GM23338 (cell line): ENCODE results near the gene NTF3. TPM values are rescaled to one million over a fixed set of nuclear protein-coding genes. Genes with fewer than 3 reads are reported as not detected.

Source experiments
- ATAC-seq: fragments of 200-7000 bp; cut with Tn5 transposase; 3 replicates; pipeline ENCODE4 v1.9.1; 2020
- DNase-seq: peaks from one replicate; pipeline ENCODE4 v3.0.0-alpha.2; 2015; ENCODE audit warnings: low spot score
- H2AFZ ChIP-seq: fragments of 200-600 bp; sonication (generic); 2 replicates; pipeline ENCODE4 v1.8.0; 2016; ENCODE audit warnings: antibody characterized with exemption, mild to moderate bottlenecking, moderate library complexity
- H3F3A ChIP-seq: fragments of 200-600 bp; sonication (generic); replicated peaks from 2 replicates; pipeline ENCODE4 v1.8.0; 2017; ENCODE audit warnings: antibody characterized with exemption, mixed run types, low read depth
- H3K27ac ChIP-seq: fragments of 200-600 bp; sonication (generic); 2 replicates; pipeline ENCODE4 v1.6.1; 2016; ENCODE audit warnings: low read depth
- H3K27me3 ChIP-seq: fragments of 200-600 bp; sonication (generic); 2 replicates; pipeline ENCODE4 v1.8.0; 2016; ENCODE audit warnings: mild to moderate bottlenecking, mixed run types, moderate library complexity; ENCODE audit not compliant: insufficient read depth
- H3K36me3 ChIP-seq: fragments of 200-600 bp; sonication (generic); 2 replicates; pipeline ENCODE4 v1.8.0; 2016; ENCODE audit warnings: mild to moderate bottlenecking; ENCODE audit not compliant: insufficient read depth
- H3K4me1 ChIP-seq: fragments of 200-600 bp; sonication (generic); 2 replicates; pipeline ENCODE4 v1.8.0; 2016; ENCODE audit warnings: mild to moderate bottlenecking, moderate library complexity; ENCODE audit not compliant: insufficient read depth
- H3K4me2 ChIP-seq: fragments of 200-600 bp; sonication (generic); 2 replicates; pipeline ENCODE4 v1.7.1; 2017; ENCODE audit warnings: mixed run types
- H3K4me3 ChIP-seq: fragments of 200-600 bp; sonication (generic); 2 replicates; pipeline ENCODE4 v1.6.1; 2016; ENCODE audit warnings: mixed run types
- H3K79me2 ChIP-seq: fragments of 200-600 bp; sonication (generic); replicated peaks from 2 replicates; pipeline ENCODE4 v1.8.0; 2017; ENCODE audit warnings: mild to moderate bottlenecking; ENCODE audit not compliant: insufficient read depth
- H3K9me2 ChIP-seq: fragments of 200-600 bp; sonication (generic); 2 replicates; pipeline ENCODE4 v1.8.0; 2017; ENCODE audit not compliant: insufficient read depth
- H4K20me1 ChIP-seq: fragments of 200-600 bp; sonication (generic); replicated peaks from 2 replicates; pipeline ENCODE4 v1.8.0; 2017; ENCODE audit warnings: mild to moderate bottlenecking; ENCODE audit not compliant: insufficient read depth
- H3K27ac Mint-ChIP-seq: 2 replicates; pipeline ENCODE4 v1.8.0; 2020; ENCODE audit warnings: inconsistent platforms, mild to moderate bottlenecking, moderate library complexity, mixed read lengths
- H3K27me3 Mint-ChIP-seq: 3 replicates; pipeline ENCODE4 v1.8.0; 2022; ENCODE audit warnings: low read depth, mild to moderate bottlenecking, moderate library complexity, mixed read lengths, inconsistent platforms; ENCODE audit not compliant: insufficient read depth, poor library complexity
- H3K36me3 Mint-ChIP-seq: 3 replicates; pipeline ENCODE4 v1.8.0; 2021; ENCODE audit warnings: low read depth, mild to moderate bottlenecking, inconsistent platforms, moderate library complexity, mixed read lengths
- H3K4me1 Mint-ChIP-seq: 3 replicates; pipeline ENCODE4 v1.8.0; 2020; ENCODE audit warnings: mild to moderate bottlenecking, inconsistent platforms, mixed read lengths
- H3K4me3 Mint-ChIP-seq: 3 replicates; pipeline ENCODE4 v1.8.0; 2021; ENCODE audit warnings: moderate library complexity, mild to moderate bottlenecking, inconsistent platforms, mixed read lengths
- H3K9me3 Mint-ChIP-seq: 3 replicates; pipeline ENCODE4 v1.8.0; 2020; ENCODE audit warnings: moderate library complexity, mild to moderate bottlenecking, inconsistent platforms, mixed read lengths
- CREB1 ChIP-seq: fragments of 250-450 bp; sonication (Bioruptor Pico); IDR thresholded peaks from 2 replicates; pipeline ENCODE4 v1.5.0; 2020; ENCODE audit warnings: low read depth, mild to moderate bottlenecking, moderate library complexity
- EZH2 ChIP-seq: fragments of 200-600 bp; sonication (generic); IDR thresholded peaks from one replicate; pipeline ENCODE4 v1.8.0; 2017; ENCODE audit warnings: antibody characterized with exemption, mild to moderate bottlenecking, low read depth; ENCODE audit not compliant: unreplicated experiment
- EZH2phosphoT487 ChIP-seq: fragments of 200-600 bp; sonication (generic); IDR thresholded peaks from one replicate; pipeline ENCODE4 v1.8.1; 2018; ENCODE audit warnings: antibody characterized with exemption; ENCODE audit not compliant: unreplicated experiment
- NANOG ChIP-seq: IDR thresholded peaks from 2 replicates; pipeline ENCODE4 v1.6.1; 2016; ENCODE audit warnings: antibody characterized with exemption, borderline replicate concordance
- POLR2AphosphoS5 ChIP-seq: IDR thresholded peaks from 2 replicates; pipeline ENCODE4 v1.6.1; 2016; ENCODE audit warnings: antibody characterized with exemption, low read depth
- ZNF114 ChIP-seq: fragments of 250-450 bp; sonication (Bioruptor Pico); IDR thresholded peaks from 2 replicates; pipeline ENCODE4 v1.5.0; 2020; ENCODE audit warnings: mild to moderate bottlenecking, moderate library complexity
- ZNF331 ChIP-seq: fragments of 250-450 bp; sonication (Bioruptor Pico); IDR thresholded peaks from 2 replicates; pipeline ENCODE4 v1.5.0; 2020; ENCODE audit warnings: low read depth, mild to moderate bottlenecking, moderate library complexity
- polyA plus RNA-seq: library from polyadenylated mRNA; unstranded; fragments of >200 nt; fragmentation: Nextera tagmentation; extraction: Ambion mirVana; gene quantifications from 2 replicates; pipeline ENCODE4 v1.2.1, GENCODE V29; 2016
- total RNA-seq: library from RNA; depleted of rRNA; stranded (reverse); fragments of >200 nt; shearing (Covaris generic); gene quantifications from 2 replicates; pipeline ENCODE4 v1.2.3, GENCODE V29; 2014
- TF ChIP-seq, protein P1 (sequence below), 2 experiments: fragments of 200-600 bp in 1 of 2; sonication (generic) in 1 of 2; conservative IDR thresholded peaks; 2 replicates each; pipeline versions ENCODE4 v1.5.1 to v1.6.1; 2016 to 2017; ENCODE audit warnings: antibody characterized with exemption in 2 of 2, low read depth in 2 of 2, mild to moderate bottlenecking in 2 of 2, moderate library complexity in 1 of 2
- TF ChIP-seq, protein P2 (sequence below): IDR thresholded peaks from one replicate; pipeline ENCODE4 v1.6.1; 2018; ENCODE audit warnings: antibody characterized with exemption; ENCODE audit not compliant: unreplicated experiment
- TF ChIP-seq, protein P3 (sequence below): fragments of 250-450 bp; sonication (Bioruptor Pico); IDR thresholded peaks from 2 replicates; pipeline ENCODE4 v1.5.0; 2020; ENCODE audit warnings: mild to moderate bottlenecking, moderate library complexity
- TF ChIP-seq, protein P4 (sequence below): IDR thresholded peaks from 2 replicates; pipeline ENCODE4 v1.6.1; 2016; ENCODE audit warnings: antibody characterized with exemption

The NTF3 gene
- total and polyA plus RNA-seq, 2 experiments from 2014 or later = 1.2 TPM; not detected in 1

DNA sequence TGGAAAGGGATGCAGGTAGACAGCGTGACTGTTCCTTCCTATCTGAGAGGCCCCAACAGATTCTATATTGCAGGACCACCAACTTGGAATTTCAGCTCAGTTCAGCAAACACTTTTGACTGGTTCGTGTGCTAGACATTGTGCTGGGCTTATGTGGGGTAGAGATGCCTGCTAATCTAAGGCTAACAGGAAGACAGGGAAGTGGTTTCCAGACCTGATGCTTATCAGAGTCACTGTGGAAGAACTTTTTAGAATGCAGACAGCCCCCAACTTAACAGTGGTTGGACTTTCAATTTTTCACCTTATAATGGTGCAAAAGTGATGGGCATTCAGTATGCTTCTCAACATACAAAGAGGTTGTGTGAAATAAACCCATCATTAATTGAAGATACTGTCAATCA is 32.2 kb downstream of the NTF3 start:
- no peak overlapping the region for H3K27ac ChIP-seq

More for the DNA sequence above, 32.2 kb downstream of the NTF3 start:
- Mint-ChIP-seq H3K4me3 (no peak overlapping the region), H3K27ac (no peak overlapping the region), H3K9me3 (no peaks in the 10 kb centered on the region), H3K36me3 (no peaks in the 10 kb centered on the region; the same call in 2 of the 3 replicates), H3K4me1 (peaks cover 11% of the 10 kb centered on the region), H3K27me3 (peaks cover 14% of the 10 kb centered on the region)
- H4K20me1 ChIP-seq = no peaks in the 10 kb centered on the region
- H3K36me3 ChIP-seq = no peaks in the 10 kb centered on the region
- no peaks in the 10 kb centered on the region for H3K27me3 ChIP-seq
- no peaks in the 10 kb centered on the region for H3K79me2 ChIP-seq
- H2AFZ ChIP-seq = no peak overlapping the region
- TF ChIP-seq, protein P1, sequence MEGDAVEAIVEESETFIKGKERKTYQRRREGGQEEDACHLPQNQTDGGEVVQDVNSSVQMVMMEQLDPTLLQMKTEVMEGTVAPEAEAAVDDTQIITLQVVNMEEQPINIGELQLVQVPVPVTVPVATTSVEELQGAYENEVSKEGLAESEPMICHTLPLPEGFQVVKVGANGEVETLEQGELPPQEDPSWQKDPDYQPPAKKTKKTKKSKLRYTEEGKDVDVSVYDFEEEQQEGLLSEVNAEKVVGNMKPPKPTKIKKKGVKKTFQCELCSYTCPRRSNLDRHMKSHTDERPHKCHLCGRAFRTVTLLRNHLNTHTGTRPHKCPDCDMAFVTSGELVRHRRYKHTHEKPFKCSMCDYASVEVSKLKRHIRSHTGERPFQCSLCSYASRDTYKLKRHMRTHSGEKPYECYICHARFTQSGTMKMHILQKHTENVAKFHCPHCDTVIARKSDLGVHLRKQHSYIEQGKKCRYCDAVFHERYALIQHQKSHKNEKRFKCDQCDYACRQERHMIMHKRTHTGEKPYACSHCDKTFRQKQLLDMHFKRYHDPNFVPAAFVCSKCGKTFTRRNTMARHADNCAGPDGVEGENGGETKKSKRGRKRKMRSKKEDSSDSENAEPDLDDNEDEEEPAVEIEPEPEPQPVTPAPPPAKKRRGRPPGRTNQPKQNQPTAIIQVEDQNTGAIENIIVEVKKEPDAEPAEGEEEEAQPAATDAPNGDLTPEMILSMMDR (conservative IDR thresholded peaks at IDR 0.05; ENCODE audit: low read depth in 2 of 2) = no peak
- TF ChIP-seq, protein P2, sequence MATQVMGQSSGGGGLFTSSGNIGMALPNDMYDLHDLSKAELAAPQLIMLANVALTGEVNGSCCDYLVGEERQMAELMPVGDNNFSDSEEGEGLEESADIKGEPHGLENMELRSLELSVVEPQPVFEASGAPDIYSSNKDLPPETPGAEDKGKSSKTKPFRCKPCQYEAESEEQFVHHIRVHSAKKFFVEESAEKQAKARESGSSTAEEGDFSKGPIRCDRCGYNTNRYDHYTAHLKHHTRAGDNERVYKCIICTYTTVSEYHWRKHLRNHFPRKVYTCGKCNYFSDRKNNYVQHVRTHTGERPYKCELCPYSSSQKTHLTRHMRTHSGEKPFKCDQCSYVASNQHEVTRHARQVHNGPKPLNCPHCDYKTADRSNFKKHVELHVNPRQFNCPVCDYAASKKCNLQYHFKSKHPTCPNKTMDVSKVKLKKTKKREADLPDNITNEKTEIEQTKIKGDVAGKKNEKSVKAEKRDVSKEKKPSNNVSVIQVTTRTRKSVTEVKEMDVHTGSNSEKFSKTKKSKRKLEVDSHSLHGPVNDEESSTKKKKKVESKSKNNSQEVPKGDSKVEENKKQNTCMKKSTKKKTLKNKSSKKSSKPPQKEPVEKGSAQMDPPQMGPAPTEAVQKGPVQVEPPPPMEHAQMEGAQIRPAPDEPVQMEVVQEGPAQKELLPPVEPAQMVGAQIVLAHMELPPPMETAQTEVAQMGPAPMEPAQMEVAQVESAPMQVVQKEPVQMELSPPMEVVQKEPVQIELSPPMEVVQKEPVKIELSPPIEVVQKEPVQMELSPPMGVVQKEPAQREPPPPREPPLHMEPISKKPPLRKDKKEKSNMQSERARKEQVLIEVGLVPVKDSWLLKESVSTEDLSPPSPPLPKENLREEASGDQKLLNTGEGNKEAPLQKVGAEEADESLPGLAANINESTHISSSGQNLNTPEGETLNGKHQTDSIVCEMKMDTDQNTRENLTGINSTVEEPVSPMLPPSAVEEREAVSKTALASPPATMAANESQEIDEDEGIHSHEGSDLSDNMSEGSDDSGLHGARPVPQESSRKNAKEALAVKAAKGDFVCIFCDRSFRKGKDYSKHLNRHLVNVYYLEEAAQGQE = no peak
- TF ChIP-seq CREB1 (CRISPR knock-in tag) (no peak), ZNF331 (no peak), ZNF114 (CRISPR knock-in tag) (no peak), NANOG (no peak), EZH2 (no peak), POLR2AphosphoS5 (no peak), EZH2phosphoT487 (no peak)
- TF ChIP-seq, protein P3, sequence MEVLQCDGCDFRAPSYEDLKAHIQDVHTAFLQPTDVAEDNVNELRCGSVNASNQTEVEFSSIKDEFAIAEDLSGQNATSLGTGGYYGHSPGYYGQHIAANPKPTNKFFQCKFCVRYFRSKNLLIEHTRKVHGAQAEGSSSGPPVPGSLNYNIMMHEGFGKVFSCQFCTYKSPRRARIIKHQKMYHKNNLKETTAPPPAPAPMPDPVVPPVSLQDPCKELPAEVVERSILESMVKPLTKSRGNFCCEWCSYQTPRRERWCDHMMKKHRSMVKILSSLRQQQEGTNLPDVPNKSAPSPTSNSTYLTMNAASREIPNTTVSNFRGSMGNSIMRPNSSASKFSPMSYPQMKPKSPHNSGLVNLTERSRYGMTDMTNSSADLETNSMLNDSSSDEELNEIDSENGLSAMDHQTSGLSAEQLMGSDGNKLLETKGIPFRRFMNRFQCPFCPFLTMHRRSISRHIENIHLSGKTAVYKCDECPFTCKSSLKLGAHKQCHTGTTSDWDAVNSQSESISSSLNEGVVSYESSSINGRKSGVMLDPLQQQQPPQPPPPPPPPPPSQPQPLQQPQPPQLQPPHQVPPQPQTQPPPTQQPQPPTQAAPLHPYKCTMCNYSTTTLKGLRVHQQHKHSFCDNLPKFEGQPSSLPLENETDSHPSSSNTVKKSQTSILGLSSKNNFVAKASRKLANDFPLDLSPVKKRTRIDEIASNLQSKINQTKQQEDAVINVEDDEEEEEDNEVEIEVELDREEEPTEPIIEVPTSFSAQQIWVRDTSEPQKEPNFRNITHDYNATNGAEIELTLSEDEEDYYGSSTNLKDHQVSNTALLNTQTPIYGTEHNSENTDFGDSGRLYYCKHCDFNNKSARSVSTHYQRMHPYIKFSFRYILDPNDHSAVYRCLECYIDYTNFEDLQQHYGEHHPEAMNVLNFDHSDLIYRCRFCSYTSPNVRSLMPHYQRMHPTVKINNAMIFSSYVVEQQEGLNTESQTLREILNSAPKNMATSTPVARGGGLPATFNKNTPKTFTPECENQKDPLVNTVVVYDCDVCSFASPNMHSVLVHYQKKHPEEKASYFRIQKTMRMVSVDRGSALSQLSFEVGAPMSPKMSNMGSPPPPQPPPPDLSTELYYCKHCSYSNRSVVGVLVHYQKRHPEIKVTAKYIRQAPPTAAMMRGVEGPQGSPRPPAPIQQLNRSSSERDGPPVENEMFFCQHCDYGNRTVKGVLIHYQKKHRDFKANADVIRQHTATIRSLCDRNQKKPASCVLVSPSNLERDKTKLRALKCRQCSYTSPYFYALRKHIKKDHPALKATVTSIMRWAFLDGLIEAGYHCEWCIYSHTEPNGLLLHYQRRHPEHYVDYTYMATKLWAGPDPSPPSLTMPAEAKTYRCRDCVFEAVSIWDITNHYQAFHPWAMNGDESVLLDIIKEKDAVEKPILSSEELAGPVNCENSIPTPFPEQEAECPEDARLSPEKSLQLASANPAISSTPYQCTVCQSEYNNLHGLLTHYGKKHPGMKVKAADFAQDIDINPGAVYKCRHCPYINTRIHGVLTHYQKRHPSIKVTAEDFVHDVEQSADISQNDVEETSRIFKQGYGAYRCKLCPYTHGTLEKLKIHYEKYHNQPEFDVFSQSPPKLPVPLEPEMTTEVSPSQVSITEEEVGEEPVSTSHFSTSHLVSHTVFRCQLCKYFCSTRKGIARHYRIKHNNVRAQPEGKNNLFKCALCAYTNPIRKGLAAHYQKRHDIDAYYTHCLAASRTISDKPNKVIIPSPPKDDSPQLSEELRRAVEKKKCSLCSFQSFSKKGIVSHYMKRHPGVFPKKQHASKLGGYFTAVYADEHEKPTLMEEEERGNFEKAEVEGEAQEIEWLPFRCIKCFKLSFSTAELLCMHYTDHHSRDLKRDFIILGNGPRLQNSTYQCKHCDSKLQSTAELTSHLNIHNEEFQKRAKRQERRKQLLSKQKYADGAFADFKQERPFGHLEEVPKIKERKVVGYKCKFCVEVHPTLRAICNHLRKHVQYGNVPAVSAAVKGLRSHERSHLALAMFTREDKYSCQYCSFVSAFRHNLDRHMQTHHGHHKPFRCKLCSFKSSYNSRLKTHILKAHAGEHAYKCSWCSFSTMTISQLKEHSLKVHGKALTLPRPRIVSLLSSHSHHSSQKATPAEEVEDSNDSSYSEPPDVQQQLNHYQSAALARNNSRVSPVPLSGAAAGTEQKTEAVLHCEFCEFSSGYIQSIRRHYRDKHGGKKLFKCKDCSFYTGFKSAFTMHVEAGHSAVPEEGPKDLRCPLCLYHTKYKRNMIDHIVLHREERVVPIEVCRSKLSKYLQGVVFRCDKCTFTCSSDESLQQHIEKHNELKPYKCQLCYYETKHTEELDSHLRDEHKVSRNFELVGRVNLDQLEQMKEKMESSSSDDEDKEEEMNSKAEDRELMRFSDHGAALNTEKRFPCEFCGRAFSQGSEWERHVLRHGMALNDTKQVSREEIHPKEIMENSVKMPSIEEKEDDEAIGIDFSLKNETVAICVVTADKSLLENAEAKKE (CRISPR knock-in tag) = no peak
- TF ChIP-seq, protein P4, sequence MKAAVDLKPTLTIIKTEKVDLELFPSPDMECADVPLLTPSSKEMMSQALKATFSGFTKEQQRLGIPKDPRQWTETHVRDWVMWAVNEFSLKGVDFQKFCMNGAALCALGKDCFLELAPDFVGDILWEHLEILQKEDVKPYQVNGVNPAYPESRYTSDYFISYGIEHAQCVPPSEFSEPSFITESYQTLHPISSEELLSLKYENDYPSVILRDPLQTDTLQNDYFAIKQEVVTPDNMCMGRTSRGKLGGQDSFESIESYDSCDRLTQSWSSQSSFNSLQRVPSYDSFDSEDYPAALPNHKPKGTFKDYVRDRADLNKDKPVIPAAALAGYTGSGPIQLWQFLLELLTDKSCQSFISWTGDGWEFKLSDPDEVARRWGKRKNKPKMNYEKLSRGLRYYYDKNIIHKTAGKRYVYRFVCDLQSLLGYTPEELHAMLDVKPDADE = no peak
- no peaks in the 10 kb centered on the region for H3K9me2 ChIP-seq
- ATAC-seq (no peak), DNase-seq (no peak)
- peaks cover 7% of the 10 kb centered on the region; the same call in 1 of the 2 replicates for H3K4me1 ChIP-seq
- H3K4me2 ChIP-seq = no peak overlapping the region
- no peaks in the 10 kb centered on the region for H3F3A ChIP-seq
- no peak overlapping the region for H3K4me3 ChIP-seq
